ENCODE data around the gene KCTD17.

Gene KCTD17

GRCh38 chr22:37051391-37052385, at the start of gene KCTD17:
Gene KCTD17, plus strand, starts transcription at chr22:37051742. Its CDS starts 19 bp downstream, at chr22:37051761.
- DNase-seq: peak; percentile 77

- DNase-seq: no peak
Measured at GRCh38 chr22:37001826-37002225, 49.7 kb upstream of the KCTD17 start.

- DNase-seq: no peak
Measured at GRCh38 chr22:37002633-37003032, 48.9 kb upstream of the KCTD17 start.

- no peak for DNase-seq
Measured at GRCh38 chr22:37007651-37008050, 43.9 kb upstream of the KCTD17 start.

- DNase-seq: no peak
Measured at GRCh38 chr22:37008365-37008764, 43.2 kb upstream of the KCTD17 start.

GRCh38 chr22:37009490-37009889, 42.1 kb upstream of the KCTD17 start:
- DNase-seq: no peak

- no peak for DNase-seq
Measured at GRCh38 chr22:37010174-37010573, 41.4 kb upstream of the KCTD17 start.

- no peak for DNase-seq
Measured at GRCh38 chr22:37010976-37011375, 40.6 kb upstream of the KCTD17 start.

- DNase-seq: no peak
Measured at GRCh38 chr22:37011472-37011871, 40.1 kb upstream of the KCTD17 start.

- DNase-seq: no peak
Measured at GRCh38 chr22:37012262-37012904, 39.2 kb upstream of the KCTD17 start.

GRCh38 chr22:37012956-37013355, 38.6 kb upstream of the KCTD17 start:
- DNase-seq: no peak

GRCh38 chr22:37014415-37014806, 37.1 kb upstream of the KCTD17 start:
- no peak for DNase-seq

- no peak for DNase-seq
Measured at GRCh38 chr22:37014835-37015586, 36.5 kb upstream of the KCTD17 start.

GRCh38 chr22:37015587-37015878, 36.0 kb upstream of the KCTD17 start:
- no peak for DNase-seq

GRCh38 chr22:37016134-37016910, 35.2 kb upstream of the KCTD17 start:
- DNase-seq: no peak

- no peak for DNase-seq
Measured at GRCh38 chr22:37017356-37017755, 34.2 kb upstream of the KCTD17 start.

GRCh38 chr22:37018086-37018814, 33.3 kb upstream of the KCTD17 start:
- no peak for DNase-seq

- no peak for DNase-seq
Measured at GRCh38 chr22:37018815-37019308, 32.7 kb upstream of the KCTD17 start.

GRCh38 chr22:37019309-37020191, 32.0 kb upstream of the KCTD17 start, which contains the start of the genes MPST and TST:
Gene MPST, plus strand, starts transcription at chr22:37019742. Its CDS starts 95 bp downstream, at chr22:37019837.
Gene TST, minus strand, starts transcription at chr22:37019447. Its CDS starts 715 bp downstream, at chr22:37018732.
- peak; percentile 36 for DNase-seq

- no peak for DNase-seq
Measured at GRCh38 chr22:37020192-37020479, 31.4 kb upstream of the KCTD17 start.

GRCh38 chr22:37021041-37021440, 30.5 kb upstream of the KCTD17 start:
- DNase-seq: no peak

Measured in stimulated activated CD4-positive, alpha-beta T cell treated with anti-CD3 and anti-CD28 coated beads, Interleukin-4, amount 100 ng/mL, for 24 hours (primary cell).